Neural cell (in vitro differentiated cells): ENCODE results near the gene SHC2. TPM values are rescaled to one million over a fixed set of nuclear protein-coding genes. Genes with fewer than 3 reads are reported as not detected.

Experiments used
- H2AFZ ChIP-seq: fragments of 200-600, 300-800 bp; sonication (generic), shearing (Covaris generic); 2 replicates; pipeline ENCODE4 v1.6.0; 2014; ENCODE audit warnings: low read depth, mild to moderate bottlenecking, antibody characterized with exemption, low read length, moderate library complexity
- H3F3A ChIP-seq: fragments of 200-600 bp; shearing (Covaris generic); 2 replicates; pipeline ENCODE4 v1.6.1; 2016; ENCODE audit warnings: mild to moderate bottlenecking, moderate library complexity, mixed read lengths, antibody characterized with exemption, low read length; ENCODE audit not compliant: insufficient read depth, poor library complexity, severe bottlenecking
- H3K27ac ChIP-seq: fragments of 200-600, 300-800 bp; sonication (generic), shearing (Covaris generic); 2 replicates; pipeline ENCODE4 v1.5.1; 2014; ENCODE audit warnings: mild to moderate bottlenecking, low read length, moderate library complexity
- H3K27me3 ChIP-seq: fragments of 300-800, 200-600 bp; sonication (generic), shearing (Covaris generic); 2 replicates; pipeline ENCODE4 v1.6.0; 2014; ENCODE audit warnings: mild to moderate bottlenecking, low read depth, low read length, moderate library complexity; ENCODE audit not compliant: insufficient read depth
- H3K36me3 ChIP-seq: fragments of 300-800, 200-600 bp; sonication (generic), shearing (Covaris generic); 2 replicates; pipeline ENCODE4 v1.5.1; 2014; ENCODE audit warnings: mild to moderate bottlenecking, antibody characterized with exemption, low read length, moderate library complexity; ENCODE audit not compliant: insufficient read depth
- H3K4me2 ChIP-seq: fragments of 300-800, 200-600 bp; sonication (generic), shearing (Covaris generic); 2 replicates; pipeline ENCODE4 v1.6.0; 2014; ENCODE audit warnings: mild to moderate bottlenecking, low read length
- H3K4me3 ChIP-seq: fragments of 300-800, 200-600 bp; sonication (generic), shearing (Covaris generic); 2 replicates; pipeline ENCODE4 v1.5.1; 2014; ENCODE audit warnings: mild to moderate bottlenecking, low read length, moderate library complexity
- H3K79me2 ChIP-seq: fragments of 200-600 bp; shearing (Covaris generic); replicated peaks from 2 replicates; pipeline ENCODE4 v1.6.0; 2014; ENCODE audit warnings: mild to moderate bottlenecking, low read length, moderate library complexity; ENCODE audit not compliant: insufficient read depth
- H3K9ac ChIP-seq: fragments of 300-800, 200-600 bp; sonication (generic), shearing (Covaris generic); 2 replicates; pipeline ENCODE4 v1.6.1; 2016; ENCODE audit warnings: mild to moderate bottlenecking, low read length, mixed read lengths
- H3K9me2 ChIP-seq: fragments of 200-600 bp; shearing (Covaris generic); 2 replicates; pipeline ENCODE4 v1.6.1; 2016; ENCODE audit warnings: mild to moderate bottlenecking, low read length, mixed read lengths; ENCODE audit not compliant: insufficient read depth
- H3K9me3 ChIP-seq: fragments of 200-600, 300-800 bp; sonication (generic), shearing (Covaris generic); 2 replicates; pipeline ENCODE4 v1.6.1; 2016; ENCODE audit warnings: mild to moderate bottlenecking, mixed run types, low read length, moderate library complexity, mixed read lengths
- H4K20me1 ChIP-seq: fragments of 200-600 bp; shearing (Covaris generic); 2 replicates; pipeline ENCODE4 v1.6.1; 2016; ENCODE audit warnings: mild to moderate bottlenecking, mixed run types; ENCODE audit not compliant: insufficient read depth
- EP300 ChIP-seq: fragments of 450-650 bp; conservative IDR thresholded peaks from 2 replicates; pipeline ENCODE4 v1.6.1; 2014; ENCODE audit warnings: antibody characterized with exemption, mild to moderate bottlenecking, moderate library complexity; ENCODE audit not compliant: poor library complexity, severe bottlenecking
- EZH2 ChIP-seq: fragments of 200-600, 300-800 bp; shearing (Covaris generic), sonication (generic); IDR thresholded peaks from 2 replicates; pipeline ENCODE4 v1.6.1; 2014; ENCODE audit warnings: antibody characterized with exemption, low read length, borderline replicate concordance, mild to moderate bottlenecking; ENCODE audit not compliant: insufficient read depth, poor library complexity, severe bottlenecking
- POLR2AphosphoS5 ChIP-seq: IDR thresholded peaks from 2 replicates; pipeline ENCODE4 v1.6.1; 2012
- RAD21 ChIP-seq: fragments of 450-650 bp; conservative IDR thresholded peaks from 2 replicates; pipeline ENCODE4 v1.6.1; 2014; ENCODE audit warnings: antibody characterized with exemption, mild to moderate bottlenecking, moderate library complexity
- SMC3 ChIP-seq: fragments of 450-650 bp; conservative IDR thresholded peaks from 2 replicates; pipeline ENCODE4 v1.6.1; 2014; ENCODE audit warnings: antibody characterized with exemption, mild to moderate bottlenecking, moderate library complexity; ENCODE audit not compliant: poor library complexity
- TAF1 ChIP-seq: IDR thresholded peaks from 2 replicates; pipeline ENCODE4 v1.6.1; 2012; ENCODE audit warnings: low read depth
- polyA plus RNA-seq: library from polyadenylated mRNA; depleted of rRNA; stranded (reverse); fragments of >200 nt; gene quantifications from 2 replicates; pipeline ENCODE4 v1.2.3, GENCODE V29; 2014
- TF ChIP-seq, protein P1 (sequence below): IDR thresholded peaks from 2 replicates; pipeline ENCODE4 v1.6.1; 2012; ENCODE audit warnings: borderline replicate concordance
- TF ChIP-seq, protein P2 (sequence below): fragments of 450-650 bp; IDR thresholded peaks from 2 replicates; pipeline ENCODE4 v1.5.1; 2014; ENCODE audit warnings: antibody characterized with exemption, mild to moderate bottlenecking, moderate library complexity; ENCODE audit not compliant: poor library complexity, severe bottlenecking

SHC2 gene
- polyA plus RNA-seq, 1 donor from 2014 or later = 75.8 TPM

DNA sequence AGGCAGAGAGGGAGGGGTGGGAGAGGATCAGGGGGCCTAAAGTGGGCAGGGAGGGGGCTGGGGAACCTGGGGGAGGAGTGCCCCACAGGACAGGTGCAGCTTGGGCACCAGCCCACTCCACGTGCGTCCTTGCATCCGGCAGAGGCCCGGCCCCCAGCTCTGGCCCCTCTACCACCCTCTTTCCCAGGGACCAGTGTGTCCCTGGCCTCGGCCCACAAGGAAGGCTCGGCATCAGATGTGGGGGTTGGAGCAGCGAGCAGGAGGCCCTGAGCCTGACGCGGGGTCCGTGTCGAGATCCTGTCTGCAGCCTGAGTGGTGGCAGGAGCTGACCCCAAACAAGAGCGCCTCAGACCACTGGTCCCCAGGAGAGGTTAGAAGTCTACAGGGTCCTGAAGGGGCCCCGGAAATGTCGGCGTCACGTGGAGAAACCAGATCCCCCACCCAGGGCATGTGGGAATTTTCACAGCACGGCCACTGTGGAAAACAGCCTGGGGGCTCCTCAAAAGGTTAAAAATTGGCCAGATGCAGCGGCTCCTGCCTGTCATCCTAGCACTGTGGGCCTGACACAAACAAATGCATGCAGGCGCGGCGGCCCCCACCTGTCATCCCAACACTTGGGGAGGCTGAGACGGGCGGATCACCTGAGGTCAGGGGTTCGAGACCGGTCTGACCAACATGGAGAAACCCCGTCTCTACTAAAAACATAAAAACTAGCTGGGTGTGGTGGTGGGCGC, 21.5 kb downstream of the SHC2 start:
- Histone ChIP-seq H3K27ac (no peak overlapping the region), H3K36me3 (peaks cover 2% of the 10 kb centered on the region)

DNA sequence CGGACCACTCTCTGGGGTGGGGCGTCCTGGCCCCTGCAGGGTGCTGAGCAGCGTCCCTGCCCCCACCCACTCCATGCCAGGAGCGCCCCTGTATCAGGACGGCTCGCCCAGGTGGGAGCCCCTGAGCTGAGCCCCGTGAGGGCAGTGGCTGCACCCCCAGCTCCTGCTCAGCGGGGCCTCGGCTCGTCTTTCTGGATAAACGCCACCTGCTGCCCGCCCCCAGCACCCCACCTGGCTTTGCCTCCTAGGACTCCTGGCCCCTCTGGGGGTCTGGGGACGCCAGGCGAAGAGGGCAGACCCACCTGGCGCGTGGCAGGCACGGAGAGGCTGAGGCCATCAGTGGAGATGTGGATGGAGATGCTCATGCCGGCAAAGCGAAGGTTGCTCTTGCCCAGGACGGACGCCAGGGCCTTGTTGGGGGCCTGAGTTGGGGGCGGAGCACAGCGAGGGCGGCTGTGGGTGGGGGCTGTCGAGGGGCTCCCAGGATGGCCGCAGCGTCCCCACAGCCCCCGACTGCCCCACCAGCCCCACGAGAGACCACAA, 22.3 kb downstream of the SHC2 start:
- peaks cover 6% of the 10 kb centered on the region for H3K36me3 ChIP-seq
- no peak for TF ChIP-seq EZH2
- no peaks in the 10 kb centered on the region for H3F3A ChIP-seq
- H3K9me3 ChIP-seq = no peaks in the 10 kb centered on the region
- H3K4me3 ChIP-seq = no peak overlapping the region
- H4K20me1 ChIP-seq = no peaks in the 10 kb centered on the region
- H3K9me2 ChIP-seq = no peaks in the 10 kb centered on the region
- H3K27me3 ChIP-seq = no peaks in the 10 kb centered on the region
- no peak overlapping the region for H3K9ac ChIP-seq
- H2AFZ ChIP-seq = no peak overlapping the region
- H3K79me2 ChIP-seq = no peaks in the 10 kb centered on the region
- H3K27ac ChIP-seq = no peak overlapping the region
- no peak overlapping the region for H3K4me2 ChIP-seq

More for the DNA sequence above, 21.5 kb downstream of the SHC2 start:
- Histone ChIP-seq H3K9ac (no peak overlapping the region), H3K9me2 (no peaks in the 10 kb centered on the region), H3K4me3 (no peak overlapping the region), H4K20me1 (no peaks in the 10 kb centered on the region), H3K9me3 (no peaks in the 10 kb centered on the region), H3K27me3 (no peaks in the 10 kb centered on the region), H2AFZ (no peak overlapping the region), H3K4me2 (no peak overlapping the region), H3K79me2 (no peaks in the 10 kb centered on the region), H3F3A (no peaks in the 10 kb centered on the region)
- no peak for TF ChIP-seq EP300
- TF ChIP-seq EZH2 = no peak
- TF ChIP-seq, protein P1, sequence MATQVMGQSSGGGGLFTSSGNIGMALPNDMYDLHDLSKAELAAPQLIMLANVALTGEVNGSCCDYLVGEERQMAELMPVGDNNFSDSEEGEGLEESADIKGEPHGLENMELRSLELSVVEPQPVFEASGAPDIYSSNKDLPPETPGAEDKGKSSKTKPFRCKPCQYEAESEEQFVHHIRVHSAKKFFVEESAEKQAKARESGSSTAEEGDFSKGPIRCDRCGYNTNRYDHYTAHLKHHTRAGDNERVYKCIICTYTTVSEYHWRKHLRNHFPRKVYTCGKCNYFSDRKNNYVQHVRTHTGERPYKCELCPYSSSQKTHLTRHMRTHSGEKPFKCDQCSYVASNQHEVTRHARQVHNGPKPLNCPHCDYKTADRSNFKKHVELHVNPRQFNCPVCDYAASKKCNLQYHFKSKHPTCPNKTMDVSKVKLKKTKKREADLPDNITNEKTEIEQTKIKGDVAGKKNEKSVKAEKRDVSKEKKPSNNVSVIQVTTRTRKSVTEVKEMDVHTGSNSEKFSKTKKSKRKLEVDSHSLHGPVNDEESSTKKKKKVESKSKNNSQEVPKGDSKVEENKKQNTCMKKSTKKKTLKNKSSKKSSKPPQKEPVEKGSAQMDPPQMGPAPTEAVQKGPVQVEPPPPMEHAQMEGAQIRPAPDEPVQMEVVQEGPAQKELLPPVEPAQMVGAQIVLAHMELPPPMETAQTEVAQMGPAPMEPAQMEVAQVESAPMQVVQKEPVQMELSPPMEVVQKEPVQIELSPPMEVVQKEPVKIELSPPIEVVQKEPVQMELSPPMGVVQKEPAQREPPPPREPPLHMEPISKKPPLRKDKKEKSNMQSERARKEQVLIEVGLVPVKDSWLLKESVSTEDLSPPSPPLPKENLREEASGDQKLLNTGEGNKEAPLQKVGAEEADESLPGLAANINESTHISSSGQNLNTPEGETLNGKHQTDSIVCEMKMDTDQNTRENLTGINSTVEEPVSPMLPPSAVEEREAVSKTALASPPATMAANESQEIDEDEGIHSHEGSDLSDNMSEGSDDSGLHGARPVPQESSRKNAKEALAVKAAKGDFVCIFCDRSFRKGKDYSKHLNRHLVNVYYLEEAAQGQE = no peak
- TF ChIP-seq POLR2AphosphoS5 = no peak
- TF ChIP-seq, protein P2, sequence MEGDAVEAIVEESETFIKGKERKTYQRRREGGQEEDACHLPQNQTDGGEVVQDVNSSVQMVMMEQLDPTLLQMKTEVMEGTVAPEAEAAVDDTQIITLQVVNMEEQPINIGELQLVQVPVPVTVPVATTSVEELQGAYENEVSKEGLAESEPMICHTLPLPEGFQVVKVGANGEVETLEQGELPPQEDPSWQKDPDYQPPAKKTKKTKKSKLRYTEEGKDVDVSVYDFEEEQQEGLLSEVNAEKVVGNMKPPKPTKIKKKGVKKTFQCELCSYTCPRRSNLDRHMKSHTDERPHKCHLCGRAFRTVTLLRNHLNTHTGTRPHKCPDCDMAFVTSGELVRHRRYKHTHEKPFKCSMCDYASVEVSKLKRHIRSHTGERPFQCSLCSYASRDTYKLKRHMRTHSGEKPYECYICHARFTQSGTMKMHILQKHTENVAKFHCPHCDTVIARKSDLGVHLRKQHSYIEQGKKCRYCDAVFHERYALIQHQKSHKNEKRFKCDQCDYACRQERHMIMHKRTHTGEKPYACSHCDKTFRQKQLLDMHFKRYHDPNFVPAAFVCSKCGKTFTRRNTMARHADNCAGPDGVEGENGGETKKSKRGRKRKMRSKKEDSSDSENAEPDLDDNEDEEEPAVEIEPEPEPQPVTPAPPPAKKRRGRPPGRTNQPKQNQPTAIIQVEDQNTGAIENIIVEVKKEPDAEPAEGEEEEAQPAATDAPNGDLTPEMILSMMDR = no peak
- no peak for TF ChIP-seq SMC3

DNA sequence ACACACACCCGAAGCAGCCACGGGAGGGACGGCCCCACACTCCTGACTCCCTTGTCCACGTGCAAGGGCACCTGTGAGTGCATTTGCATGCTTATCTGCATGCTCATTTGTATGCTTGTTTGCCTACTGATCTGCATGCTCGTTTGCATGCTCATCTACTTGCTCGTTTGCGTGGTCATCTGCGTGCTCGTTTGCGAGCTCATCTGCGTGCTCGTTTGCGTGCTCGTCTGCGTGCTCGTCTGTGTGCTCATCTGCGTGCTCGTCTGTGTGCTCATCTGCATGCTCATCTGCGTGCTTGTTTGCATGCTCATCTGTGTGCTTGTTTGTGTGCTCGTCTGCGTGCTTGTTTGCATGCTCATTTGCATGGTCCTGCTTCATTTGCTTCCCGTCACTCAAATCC, 23.8 kb downstream of the SHC2 start:
- H3K27ac ChIP-seq = no peak overlapping the region
- H3K36me3 ChIP-seq = peaks cover 6% of the 10 kb centered on the region
- no peak for TF ChIP-seq TAF1
- TF ChIP-seq, protein P2 = no peak
- TF ChIP-seq, protein P1 = no peak
- no peak for TF ChIP-seq RAD21
- TF ChIP-seq SMC3 = no peak
- no peak for TF ChIP-seq POLR2AphosphoS5
- no peak for TF ChIP-seq EP300
- no peak for TF ChIP-seq EZH2

More for the DNA sequence above, 23.8 kb downstream of the SHC2 start:
- no peaks in the 10 kb centered on the region for H3K27me3 ChIP-seq
- H3K4me2 ChIP-seq = no peak overlapping the region
- H3K79me2 ChIP-seq = no peaks in the 10 kb centered on the region
- no peaks in the 10 kb centered on the region for H3F3A ChIP-seq
- no peaks in the 10 kb centered on the region for H3K9me2 ChIP-seq
- no peak overlapping the region for H2AFZ ChIP-seq
- H3K4me3 ChIP-seq = no peak overlapping the region
- no peaks in the 10 kb centered on the region for H4K20me1 ChIP-seq
- H3K9ac ChIP-seq = no peak overlapping the region
- no peaks in the 10 kb centered on the region for H3K9me3 ChIP-seq
